ENCODE data around the gene COPS6.

GRCh38 chr7:100087055-100087750 is 1.6 kb upstream of the COPS6 start:
- TF ChIP-seq CTCF (IDR thresholded peaks at IDR 0.05) (no peak), POLR2A (IDR thresholded peaks at IDR 0.05) (no peak)
